GM21447 (cell line): ENCODE results near the gene NR0B1.

ENCODE experiments used
- ATAC-seq: cut with Tn5 transposase; IDR thresholded peaks from one replicate; pipeline ENCODE4 v1.9.1; 2021; ENCODE audit not compliant: unreplicated experiment

NR0B1 gene

GRCh38 chrX:30309139-30309571 lies at the start of gene NR0B1:
NR0B1 (minus strand) TSS chrX:30309390; CDS start chrX:30309363, 27 bp downstream.
- ATAC-seq = no peak

GRCh38 chrX:30349946-30350345 lies 40.8 kb upstream of the NR0B1 start:
- ATAC-seq = no peak

GRCh38 chrX:30343206-30343605 lies 34.0 kb upstream of the NR0B1 start:
- no peak for ATAC-seq

- no peak for ATAC-seq
Observed at GRCh38 chrX:30340753-30341152, 31.6 kb upstream of the NR0B1 start.

- no peak for ATAC-seq
Observed at GRCh38 chrX:30327762-30328161, 18.6 kb upstream of the NR0B1 start.

GRCh38 chrX:30317308-30317707 lies 8.1 kb upstream of the NR0B1 start:
- no peak for ATAC-seq

- ATAC-seq = no peak
Observed at GRCh38 chrX:30313322-30313721, 4.1 kb upstream of the NR0B1 start.

- ATAC-seq = no peak
Observed at GRCh38 chrX:30312858-30313257, 3.7 kb upstream of the NR0B1 start.

- no peak for ATAC-seq
Observed at GRCh38 chrX:30310429-30311206, 1.4 kb upstream of the NR0B1 start.

GRCh38 chrX:30308263-30309138 lies 689 bp downstream of the NR0B1 start:
- ATAC-seq = no peak

- ATAC-seq = no peak
Observed at GRCh38 chrX:30307466-30307865, 1.7 kb downstream of the NR0B1 start.

GRCh38 chrX:30304866-30305265 lies 4.3 kb downstream of the NR0B1 start:
- ATAC-seq = no peak

GRCh38 chrX:30302956-30303355 lies 6.2 kb downstream of the NR0B1 start:
- no peak for ATAC-seq

- ATAC-seq = no peak
Observed at GRCh38 chrX:30301963-30302362, 7.2 kb downstream of the NR0B1 start.

- no peak for ATAC-seq
Observed at GRCh38 chrX:30301208-30301607, 8.0 kb downstream of the NR0B1 start.

- no peak for ATAC-seq
Observed at GRCh38 chrX:30296408-30297254, 12.6 kb downstream of the NR0B1 start.

GRCh38 chrX:30283456-30284200 lies 25.6 kb downstream of the NR0B1 start:
- ATAC-seq = no peak

GRCh38 chrX:30282527-30282926 lies 26.7 kb downstream of the NR0B1 start:
- ATAC-seq = no peak

GRCh38 chrX:30280428-30280827 lies 28.8 kb downstream of the NR0B1 start:
- ATAC-seq = no peak

GRCh38 chrX:30278365-30278764 lies 30.8 kb downstream of the NR0B1 start:
- no peak for ATAC-seq
